T-helper 2 cell treated with Interferon-gamma antibody and Interleukin-4, amounts not matched to agents 5 μg/mL and 100 μg/mL, for 36 hours (primary cell): Measurements from ENCODE around the gene SENP2.
"Not testable (repeated sequence)": the region's sequence is repeated elsewhere in the genome, so short reads cannot be mapped to it uniquely, and the experiment has no call there.

ENCODE experiments used
- DNase-seq: peaks from one replicate; pipeline ENCODE4 v3.0.0; 2021; ENCODE audit warnings: low spot score
- H3K27ac Mint-ChIP-seq: one replicate; pipeline ENCODE4 v1.8.0; 2021; ENCODE audit warnings: mild to moderate bottlenecking, mixed read lengths
- H3K27me3 Mint-ChIP-seq: one replicate; pipeline ENCODE4 v1.8.0; 2021; ENCODE audit warnings: low read depth, mixed read lengths
- H3K36me3 Mint-ChIP-seq: one replicate; pipeline ENCODE4 v1.8.0; 2021; ENCODE audit warnings: low read depth, mixed read lengths
- H3K4me1 Mint-ChIP-seq: one replicate; pipeline ENCODE4 v1.8.0; 2021; ENCODE audit warnings: low read depth, mixed read lengths
- H3K4me3 Mint-ChIP-seq: one replicate; pipeline ENCODE4 v1.8.0; 2022; ENCODE audit warnings: mild to moderate bottlenecking, moderate library complexity, mixed read lengths
- H3K9me3 Mint-ChIP-seq: one replicate; pipeline ENCODE4 v1.8.0; 2021; ENCODE audit warnings: mixed read lengths

SENP2 gene

DNA sequence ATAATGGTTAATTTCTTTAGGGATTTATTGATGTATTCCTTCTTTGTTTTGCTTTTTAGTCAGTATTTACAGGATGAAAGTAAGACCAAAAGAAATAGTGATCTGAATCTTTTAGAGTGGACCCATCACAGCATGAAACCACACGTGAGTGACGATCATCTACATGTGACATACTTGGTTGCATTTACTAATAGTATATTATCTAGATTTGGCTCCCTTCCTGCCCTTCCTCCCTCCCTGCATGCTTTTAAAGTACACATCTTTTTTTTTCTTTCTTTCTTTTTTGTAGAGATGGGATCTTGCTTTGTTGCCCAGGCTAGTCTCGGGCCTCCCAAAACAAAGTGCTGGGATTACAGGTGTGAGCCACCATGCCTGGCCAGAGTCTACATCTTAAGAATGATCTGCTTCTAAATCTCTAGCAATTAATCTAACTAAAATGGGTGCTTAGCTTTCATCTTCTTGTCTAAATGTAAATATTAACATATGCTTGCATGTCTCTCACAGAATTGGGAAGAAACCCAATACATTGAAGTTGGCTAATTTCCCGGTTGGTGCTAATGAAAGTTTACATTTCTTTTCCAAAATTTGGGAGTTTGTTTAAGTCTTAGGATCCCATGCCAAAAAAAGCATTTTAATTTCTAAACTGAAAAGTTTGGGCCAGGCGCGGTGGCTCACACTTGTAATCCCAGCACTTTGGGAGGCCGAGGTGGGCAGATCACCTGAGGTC is 38.0 kb downstream of the SENP2 start:
- peaks cover 26% of the 10 kb centered on the region for H3K36me3 Mint-ChIP-seq
- H3K4me3 Mint-ChIP-seq: no peak overlapping the region
- H3K9me3 Mint-ChIP-seq: no peaks in the 10 kb centered on the region
- H3K4me1 Mint-ChIP-seq: peaks cover 7% of the 10 kb centered on the region
- no peak for DNase-seq
- no peaks in the 10 kb centered on the region for H3K27me3 Mint-ChIP-seq
- H3K27ac Mint-ChIP-seq: no peak overlapping the region

- Mint-ChIP-seq H3K27me3 (no peaks in the 10 kb centered on the region), H3K9me3 (no peaks in the 10 kb centered on the region), H3K4me3 (peak overlapping the region; percentile 6), H3K4me1 (peaks cover 7% of the 10 kb centered on the region), H3K27ac (peak overlapping the region; percentile 55), H3K36me3 (peaks cover 33% of the 10 kb centered on the region)
- no peak for DNase-seq
Measured at GRCh38 chr3:185625784-185626183, 39.7 kb downstream of the SENP2 start.

GRCh38 chr3:185629554-185630181 is 43.6 kb downstream of the SENP2 start:
- no peaks in the 10 kb centered on the region for H3K27me3 Mint-ChIP-seq

DNA sequence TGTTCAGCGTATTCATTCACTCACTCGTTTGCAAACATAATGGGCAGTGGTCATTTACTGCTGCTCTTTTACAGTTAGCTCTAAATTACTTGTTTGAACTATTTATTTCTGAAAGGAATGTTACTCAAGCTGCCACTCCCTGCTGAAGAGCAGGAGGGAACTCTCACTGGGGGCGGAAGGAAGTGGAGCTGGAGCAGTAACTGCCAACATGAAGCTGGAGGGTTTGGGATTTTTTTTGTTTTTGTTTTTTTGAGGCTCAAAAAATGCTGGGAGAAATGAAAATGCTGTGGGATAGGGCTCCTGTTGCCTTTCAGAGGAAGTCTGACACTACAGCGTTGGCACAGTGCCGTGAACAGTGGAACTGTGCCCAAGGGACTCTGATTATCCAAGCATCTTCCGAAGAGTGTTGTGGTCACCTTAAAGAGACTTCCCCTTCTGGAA is 44.1 kb downstream of the SENP2 start:
- no peak overlapping the region for H3K27ac Mint-ChIP-seq
- H3K4me3 Mint-ChIP-seq: no peak overlapping the region
- H3K9me3 Mint-ChIP-seq: no peaks in the 10 kb centered on the region
- peaks cover 22% of the 10 kb centered on the region for H3K36me3 Mint-ChIP-seq
- H3K27me3 Mint-ChIP-seq: no peaks in the 10 kb centered on the region
- DNase-seq: no peak
- peaks cover 12% of the 10 kb centered on the region for H3K4me1 Mint-ChIP-seq

More at GRCh38 chr3:185629554-185630181, 43.6 kb downstream of the SENP2 start:
- Mint-ChIP-seq H3K4me1 (peaks cover 12% of the 10 kb centered on the region), H3K27ac (no peak overlapping the region), H3K9me3 (no peaks in the 10 kb centered on the region), H3K36me3 (peaks cover 25% of the 10 kb centered on the region), H3K4me3 (no peak overlapping the region)
- no peak for DNase-seq

- H3K36me3 Mint-ChIP-seq: peaks cover 19% of the 10 kb centered on the region
- no peaks in the 10 kb centered on the region for H3K9me3 Mint-ChIP-seq
- DNase-seq: no peak
- H3K27ac Mint-ChIP-seq: no peak overlapping the region
- no peak overlapping the region for H3K4me3 Mint-ChIP-seq
- H3K4me1 Mint-ChIP-seq: peaks cover 6% of the 10 kb centered on the region
- no peaks in the 10 kb centered on the region for H3K27me3 Mint-ChIP-seq
Measured at GRCh38 chr3:185631108-185631507, 45.0 kb downstream of the SENP2 start.

DNA sequence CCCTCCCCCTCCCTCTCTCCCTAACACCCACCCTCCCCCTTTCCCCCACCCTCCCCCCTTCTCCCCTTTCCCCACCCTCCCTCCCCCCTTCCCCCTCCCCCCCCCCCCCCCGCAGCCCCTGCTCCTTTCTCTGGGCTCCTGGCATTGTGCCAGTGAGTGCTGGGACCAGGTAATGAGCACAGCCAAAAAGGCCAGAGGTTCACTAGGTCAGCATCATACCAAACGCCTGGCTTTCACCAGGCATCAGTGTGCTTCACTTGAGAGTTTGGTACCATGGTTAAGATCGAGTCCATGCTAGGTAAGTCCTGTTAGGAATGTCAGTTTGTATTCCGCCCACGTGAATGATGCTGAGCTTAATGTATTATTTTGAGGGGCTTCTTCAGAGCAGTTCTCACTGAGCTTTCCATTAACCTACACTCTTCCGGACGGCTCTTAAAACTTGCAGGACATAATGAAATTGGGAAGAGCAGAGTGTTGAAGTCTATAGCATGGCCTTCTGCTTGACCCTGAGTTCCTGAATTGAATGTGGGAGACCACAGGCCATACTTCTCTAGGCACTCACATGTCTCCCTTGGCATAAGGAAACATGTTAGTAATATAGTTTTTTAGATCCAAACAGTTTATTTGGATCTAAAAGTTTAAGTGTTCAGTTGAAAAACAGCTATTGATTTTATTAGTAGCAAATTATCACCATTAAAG is 45.6 kb downstream of the SENP2 start:
- DNase-seq: no peak
- no peaks in the 10 kb centered on the region for H3K27me3 Mint-ChIP-seq
- peaks cover 16% of the 10 kb centered on the region for H3K36me3 Mint-ChIP-seq
- no peak overlapping the region for H3K4me3 Mint-ChIP-seq
- H3K27ac Mint-ChIP-seq: no peak overlapping the region
- peaks cover 4% of the 10 kb centered on the region for H3K4me1 Mint-ChIP-seq
- H3K9me3 Mint-ChIP-seq: no peaks in the 10 kb centered on the region

DNA sequence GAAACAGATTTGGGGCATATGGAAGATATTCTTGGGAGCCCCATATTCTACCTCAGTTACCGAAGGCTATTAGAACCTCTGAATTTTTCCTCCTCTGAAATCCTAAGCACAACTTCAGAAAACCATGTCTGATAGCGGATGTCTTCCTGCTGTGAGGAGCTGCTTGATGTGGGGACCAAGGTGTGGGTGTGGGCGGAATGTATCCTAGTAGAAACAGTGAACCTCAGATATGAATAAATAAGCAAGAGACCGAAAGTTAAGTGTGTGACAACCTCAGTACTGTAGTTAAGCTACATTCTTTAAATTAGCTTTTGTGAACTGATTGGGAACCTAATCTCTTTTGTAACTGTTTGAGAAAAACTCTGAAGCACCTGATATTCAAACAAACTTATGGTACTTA is 46.9 kb downstream of the SENP2 start:
- no peak overlapping the region for H3K27ac Mint-ChIP-seq
- H3K4me1 Mint-ChIP-seq: peaks cover 4% of the 10 kb centered on the region
- H3K9me3 Mint-ChIP-seq: no peaks in the 10 kb centered on the region
- no peak for DNase-seq
- peaks cover 10% of the 10 kb centered on the region for H3K36me3 Mint-ChIP-seq
- H3K27me3 Mint-ChIP-seq: no peaks in the 10 kb centered on the region
- H3K4me3 Mint-ChIP-seq: no peak overlapping the region

GRCh38 chr3:185637388-185637787 is 51.3 kb downstream of the SENP2 start:
- no peak overlapping the region for H3K27ac Mint-ChIP-seq
- no peak overlapping the region for H3K4me3 Mint-ChIP-seq
- no peak for DNase-seq
- H3K36me3 Mint-ChIP-seq: no peaks in the 10 kb centered on the region
- no peaks in the 10 kb centered on the region for H3K27me3 Mint-ChIP-seq
- H3K4me1 Mint-ChIP-seq: peaks cover 4% of the 10 kb centered on the region
- H3K9me3 Mint-ChIP-seq: no peaks in the 10 kb centered on the region

GRCh38 chr3:185638651-185639050 is 52.6 kb downstream of the SENP2 start:
- not testable (repeated sequence) for H3K27me3 Mint-ChIP-seq, H3K4me1 Mint-ChIP-seq, H3K27ac Mint-ChIP-seq, DNase-seq, H3K9me3 Mint-ChIP-seq, H3K4me3 Mint-ChIP-seq, H3K36me3 Mint-ChIP-seq

- no peaks in the 10 kb centered on the region for H3K36me3 Mint-ChIP-seq
Measured at GRCh38 chr3:185639632-185640206, 53.6 kb downstream of the SENP2 start.

DNA sequence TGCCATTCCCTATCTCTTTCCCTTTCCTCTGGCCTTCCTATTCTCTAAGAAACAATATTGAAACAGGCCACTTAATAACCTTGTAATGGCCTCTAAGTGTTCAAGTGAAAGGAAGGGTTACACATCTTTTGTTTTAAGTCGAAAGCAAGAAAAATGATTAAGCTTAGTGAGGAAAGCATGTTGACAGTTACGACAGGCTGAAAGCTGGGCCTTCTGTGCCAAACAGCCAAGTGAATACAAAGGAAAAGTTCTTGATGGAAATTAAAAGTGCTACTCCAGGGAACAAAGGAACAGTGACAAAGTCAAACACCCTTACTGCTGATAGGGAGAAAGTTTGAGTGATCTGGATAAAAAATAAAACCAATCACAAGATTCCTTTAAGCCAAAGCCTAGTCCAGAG is 54.2 kb downstream of the SENP2 start:
- no peak overlapping the region for H3K4me3 Mint-ChIP-seq
- no peak overlapping the region for H3K27ac Mint-ChIP-seq
- H3K27me3 Mint-ChIP-seq: peaks cover under 1% of the 10 kb centered on the region
- no peaks in the 10 kb centered on the region for H3K9me3 Mint-ChIP-seq
- no peaks in the 10 kb centered on the region for H3K36me3 Mint-ChIP-seq
- DNase-seq: no peak
- H3K4me1 Mint-ChIP-seq: no peaks in the 10 kb centered on the region

More at GRCh38 chr3:185639632-185640206, 53.6 kb downstream of the SENP2 start:
- Mint-ChIP-seq H3K27ac (no peak overlapping the region), H3K4me1 (no peaks in the 10 kb centered on the region), H3K27me3 (no peaks in the 10 kb centered on the region), H3K9me3 (no peaks in the 10 kb centered on the region), H3K4me3 (no peak overlapping the region)
- no peak for DNase-seq

- not testable (repeated sequence) for DNase-seq, H3K4me1 Mint-ChIP-seq
Measured at GRCh38 chr3:185645191-185645590, 59.1 kb downstream of the SENP2 start.

DNA sequence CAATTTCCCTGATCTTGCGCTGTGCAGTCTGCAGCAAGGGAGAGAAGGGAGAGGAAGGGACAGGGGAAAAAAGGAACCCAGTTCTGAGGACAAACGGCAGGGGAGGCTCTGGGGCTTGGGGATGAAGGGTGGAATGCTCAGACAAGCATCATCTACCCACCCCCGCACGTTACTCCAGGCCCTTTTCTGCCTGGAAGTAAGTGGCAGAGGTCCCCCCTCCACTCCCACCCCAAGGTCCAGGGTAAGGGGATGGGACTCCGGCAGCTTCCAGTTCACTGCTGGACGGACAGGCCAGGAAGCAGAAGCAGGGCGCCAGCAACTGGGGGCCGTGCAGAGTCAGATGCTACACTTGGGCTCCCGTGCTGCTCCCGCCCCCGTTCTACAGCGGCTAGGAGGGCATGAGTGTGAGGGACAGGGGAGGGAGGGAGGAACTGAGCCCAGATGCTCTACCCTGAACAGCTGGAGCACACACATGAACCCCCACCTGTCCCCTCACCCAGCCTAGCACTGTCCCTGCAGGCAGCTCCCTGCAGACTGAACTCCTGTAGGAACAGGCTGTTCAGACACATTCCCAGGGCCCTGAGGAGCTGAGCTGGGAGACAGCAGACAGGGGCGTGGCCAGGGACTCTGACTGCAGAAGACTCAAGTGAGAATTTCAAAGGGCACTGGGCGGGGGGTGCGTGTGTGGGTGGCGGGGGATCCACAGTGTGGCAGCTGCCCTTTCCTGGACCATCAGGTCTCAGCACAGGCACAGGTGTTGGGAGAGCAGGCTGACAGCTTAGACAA is 59.7 kb downstream of the SENP2 start:
- no peaks in the 10 kb centered on the region for H3K36me3 Mint-ChIP-seq
- no peaks in the 10 kb centered on the region for H3K9me3 Mint-ChIP-seq
- no peak overlapping the region for H3K27ac Mint-ChIP-seq
- no peak overlapping the region for H3K4me3 Mint-ChIP-seq
- H3K27me3 Mint-ChIP-seq: peaks cover 10% of the 10 kb centered on the region
- DNase-seq: no peak
- no peaks in the 10 kb centered on the region for H3K4me1 Mint-ChIP-seq

More at GRCh38 chr3:185645191-185645590, 59.1 kb downstream of the SENP2 start:
- not testable (repeated sequence) for H3K27me3 Mint-ChIP-seq, H3K4me3 Mint-ChIP-seq, H3K27ac Mint-ChIP-seq, H3K9me3 Mint-ChIP-seq, H3K36me3 Mint-ChIP-seq
